TTC549 (cell line): ENCODE measurements around the gene TSC22D1.

Experiments used
- FAIRE-seq: peaks from 2 replicates; lab custom pipeline; 2012; peaks lifted over from hg19 to GRCh38; lab: Jason Lieb, UNC

Gene TSC22D1

DNA sequence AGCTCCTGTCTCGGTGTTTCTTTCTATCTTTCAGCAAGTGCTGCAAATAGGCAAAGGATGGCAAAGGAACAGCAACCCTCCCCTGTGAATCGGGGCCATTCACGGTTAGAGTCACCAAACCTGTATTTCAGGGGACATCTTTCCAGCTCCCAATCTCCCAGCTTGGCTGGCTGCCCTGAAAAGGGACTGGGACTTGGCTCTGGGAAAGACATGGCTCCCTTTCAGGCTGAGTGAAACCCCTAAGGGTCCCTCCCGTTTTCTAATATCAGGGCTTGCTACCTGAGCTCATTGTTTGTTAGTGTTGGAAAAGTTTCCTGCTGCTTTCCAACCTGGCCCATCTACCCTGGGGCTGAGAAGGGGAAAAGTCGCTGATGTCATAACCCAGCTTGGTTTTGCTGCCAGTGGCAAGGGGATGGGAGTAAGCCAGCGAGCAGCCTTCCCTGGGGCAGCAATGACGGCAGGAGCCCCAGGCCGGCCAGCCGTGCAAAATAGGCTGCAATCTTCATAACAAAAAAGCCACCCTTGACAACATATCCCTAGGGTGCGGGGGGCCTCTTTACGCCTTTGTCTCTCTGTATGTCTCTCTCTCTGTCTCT, 172.6 kb downstream of the TSC22D1 start:
- no peak for FAIRE-seq

DNA sequence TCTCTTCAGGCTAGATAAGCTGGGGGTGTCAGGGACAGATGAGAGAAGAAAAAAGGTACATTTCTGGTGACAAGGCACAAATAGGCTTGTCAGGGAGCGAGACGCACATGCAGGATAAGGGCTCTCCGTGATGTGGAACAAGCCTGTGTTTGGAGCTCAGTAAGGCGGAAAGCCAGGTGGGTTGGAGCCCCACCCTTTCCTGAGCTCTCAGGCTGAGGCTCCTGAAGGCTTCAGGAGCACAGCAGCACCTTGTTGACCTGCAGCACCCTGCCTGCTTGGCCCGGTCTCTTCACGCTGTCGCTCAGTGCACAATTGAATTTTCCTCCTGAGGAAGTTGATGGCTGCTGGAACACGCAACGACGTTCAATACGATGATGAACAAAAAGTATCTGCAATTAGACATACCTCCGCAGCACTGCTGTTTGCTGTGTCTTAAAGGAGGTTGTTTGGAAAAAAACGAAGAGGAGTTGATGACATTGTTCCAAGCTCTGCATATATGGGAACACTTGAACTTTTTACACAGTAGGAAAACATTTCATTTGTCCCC, 173.2 kb downstream of the TSC22D1 start:
- no peak for FAIRE-seq

DNA sequence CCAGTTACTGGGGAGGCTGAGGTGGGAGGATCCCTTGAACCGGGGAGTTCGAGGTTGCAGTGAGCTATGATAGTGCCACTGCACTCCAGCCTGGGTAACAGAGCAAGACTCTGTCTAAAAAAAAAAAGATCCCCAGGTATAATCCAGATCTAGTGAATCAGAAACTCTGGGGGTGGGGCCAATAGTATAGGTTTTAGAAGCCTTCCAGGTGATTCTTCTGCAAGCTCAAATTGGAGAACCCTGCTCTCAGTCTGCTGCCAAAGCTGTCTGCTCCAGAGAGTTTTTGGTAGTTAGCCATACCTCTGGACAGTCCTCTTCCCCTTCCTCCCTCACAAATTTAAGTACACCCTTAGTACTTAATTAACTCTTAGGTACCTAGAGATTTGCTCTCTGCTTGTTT, 174.6 kb downstream of the TSC22D1 start:
- FAIRE-seq, result no peak

GRCh38 chr13:44400736-44401135, 175.4 kb downstream of the TSC22D1 start:
- FAIRE-seq, result no peak

- no peak for FAIRE-seq
Measured at GRCh38 chr13:44399074-44399473, 177.1 kb downstream of the TSC22D1 start.

DNA sequence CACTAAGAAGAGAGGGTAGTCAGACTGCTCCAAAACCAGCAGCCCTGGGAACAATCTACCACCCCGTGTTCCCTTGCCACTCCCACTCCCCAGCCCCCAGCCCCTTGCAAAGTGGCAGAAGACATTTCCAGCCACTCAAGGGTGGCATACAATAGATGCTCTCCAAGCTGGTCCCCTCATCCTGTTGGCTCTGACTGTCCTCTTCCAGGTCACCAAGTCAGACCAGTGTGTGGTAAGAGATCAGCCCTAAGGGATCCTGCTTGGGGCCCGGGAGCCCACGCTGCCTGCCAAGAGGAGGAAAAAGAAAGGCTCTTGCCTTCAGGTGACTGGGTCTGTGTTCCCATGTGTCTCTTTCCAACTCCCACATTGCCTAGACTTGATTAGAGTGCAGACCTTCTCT, 177.5 kb downstream of the TSC22D1 start:
- no peak for FAIRE-seq

DNA sequence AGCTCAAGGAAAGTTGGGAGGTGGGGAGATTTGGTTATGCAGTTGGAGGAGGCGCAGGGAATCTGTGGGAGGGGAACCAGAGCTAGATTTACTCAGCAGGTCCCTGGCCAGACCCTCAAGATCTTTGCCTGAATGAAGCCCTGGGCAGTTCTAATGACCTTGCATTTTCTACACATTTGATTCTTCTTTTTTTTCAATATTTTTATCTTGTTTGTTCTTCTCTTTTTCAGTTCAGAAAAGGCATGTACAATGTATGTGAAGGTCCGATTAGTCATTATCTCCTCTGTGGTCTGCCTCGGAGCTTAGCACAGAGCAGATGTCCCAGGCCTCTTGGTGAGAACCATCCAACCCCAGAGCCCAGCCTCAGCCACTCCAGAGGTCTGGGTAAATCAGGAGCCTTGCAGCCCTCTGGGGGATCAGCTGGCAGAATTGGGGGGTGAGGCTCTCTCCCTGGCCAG, 178.3 kb downstream of the TSC22D1 start:
- no peak for FAIRE-seq

DNA sequence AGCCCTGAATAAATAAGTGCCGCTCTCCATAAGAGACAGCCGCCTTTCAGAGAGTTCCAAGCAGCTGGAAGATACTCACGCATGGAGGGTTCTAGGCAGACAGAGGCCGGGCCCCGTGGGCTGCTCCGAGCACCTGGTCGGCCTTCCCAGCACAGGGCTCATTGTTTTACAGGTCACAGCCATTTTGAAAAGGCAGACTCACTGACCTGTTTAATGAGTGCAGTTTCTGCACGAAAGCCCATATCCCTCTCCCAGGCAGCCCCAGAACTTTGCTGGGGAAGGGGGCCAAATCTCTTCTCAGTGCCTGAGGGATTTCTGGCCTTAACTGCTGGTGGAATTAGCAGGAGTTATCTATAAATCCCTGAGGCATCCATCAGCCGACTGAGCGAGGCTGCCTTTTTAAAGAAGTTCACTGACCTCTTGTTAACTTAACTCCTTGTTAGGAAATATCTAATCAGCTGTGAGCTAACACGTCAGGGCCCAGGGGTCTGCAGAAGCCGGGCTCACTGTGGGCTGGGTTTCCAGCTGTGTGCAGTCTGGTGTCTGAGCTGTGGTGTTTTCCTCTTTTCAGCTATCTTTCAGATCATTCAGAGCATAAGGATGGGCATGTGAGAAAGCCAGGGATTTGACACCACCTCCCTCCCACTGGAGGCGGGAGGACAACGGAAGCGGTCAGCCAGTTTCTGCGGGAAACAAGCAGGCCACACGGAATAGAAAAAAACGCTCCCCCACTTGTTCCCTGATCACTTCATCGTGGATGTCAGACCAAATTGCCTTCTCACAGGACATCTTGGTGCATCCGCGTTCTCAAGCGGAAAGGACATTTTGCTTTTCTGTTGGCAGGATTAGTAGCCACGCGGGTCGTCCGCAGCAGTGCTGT, 179.2 kb downstream of the TSC22D1 start:
- FAIRE-seq, result no peak

DNA sequence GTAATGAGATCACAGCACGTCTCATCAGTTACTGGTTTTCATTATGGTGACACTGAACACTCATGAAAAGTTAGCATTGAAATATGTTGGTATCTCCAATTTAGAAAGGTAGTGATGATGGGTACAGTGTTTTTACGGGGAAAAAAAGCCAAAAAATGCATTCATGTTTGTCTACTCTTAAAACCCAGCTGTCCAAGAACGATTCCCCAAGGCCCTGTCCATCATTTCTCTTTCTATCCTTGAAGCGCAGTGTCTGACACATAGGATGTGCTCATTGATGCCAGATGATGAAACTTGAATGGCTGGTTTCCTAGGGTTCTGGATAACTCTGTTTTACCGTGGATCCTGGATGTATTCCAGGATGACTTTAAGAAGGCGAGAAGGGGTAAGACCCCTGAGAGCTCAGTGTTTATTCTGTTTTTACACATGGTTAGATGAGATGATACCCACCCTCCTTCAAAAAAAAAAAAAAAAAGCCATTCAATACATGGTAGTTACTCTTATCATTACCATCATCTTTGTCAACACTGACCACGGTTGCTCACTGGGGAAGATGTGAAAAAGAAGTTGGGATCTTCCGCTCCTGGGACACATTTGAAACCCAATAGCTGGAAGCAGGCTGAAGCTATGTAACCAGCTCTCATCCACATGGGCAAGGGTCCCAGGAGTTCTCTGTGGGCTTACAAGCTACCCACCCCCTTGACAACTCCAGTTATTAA, 180.0 kb downstream of the TSC22D1 start:
- FAIRE-seq, result no peak

- FAIRE-seq, result no peak
Measured at GRCh38 chr13:44394658-44395057, 181.5 kb downstream of the TSC22D1 start.

DNA sequence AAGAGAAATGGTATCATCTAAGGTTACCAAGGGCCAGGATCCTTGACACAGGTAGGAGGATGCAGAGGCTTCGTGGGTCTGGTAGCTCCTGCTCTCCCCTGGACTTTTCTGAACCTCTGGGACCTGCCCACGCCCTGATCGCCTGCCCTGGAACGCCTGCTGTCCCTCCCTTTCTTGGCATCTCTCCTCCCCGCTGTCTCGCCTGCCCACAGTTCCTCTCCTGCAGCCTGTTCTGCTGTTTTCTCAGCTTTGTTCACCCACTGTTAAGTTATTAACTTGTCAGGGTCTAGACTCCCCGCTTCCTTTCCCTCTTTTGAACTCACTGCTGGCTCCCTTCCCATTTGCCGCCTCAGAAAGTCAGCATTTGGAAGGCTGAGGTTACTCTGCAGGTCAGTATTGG, 182.7 kb downstream of the TSC22D1 start:
- no peak for FAIRE-seq

GRCh38 chr13:44389876-44390275, 186.3 kb downstream of the TSC22D1 start:
- no peak for FAIRE-seq

DNA sequence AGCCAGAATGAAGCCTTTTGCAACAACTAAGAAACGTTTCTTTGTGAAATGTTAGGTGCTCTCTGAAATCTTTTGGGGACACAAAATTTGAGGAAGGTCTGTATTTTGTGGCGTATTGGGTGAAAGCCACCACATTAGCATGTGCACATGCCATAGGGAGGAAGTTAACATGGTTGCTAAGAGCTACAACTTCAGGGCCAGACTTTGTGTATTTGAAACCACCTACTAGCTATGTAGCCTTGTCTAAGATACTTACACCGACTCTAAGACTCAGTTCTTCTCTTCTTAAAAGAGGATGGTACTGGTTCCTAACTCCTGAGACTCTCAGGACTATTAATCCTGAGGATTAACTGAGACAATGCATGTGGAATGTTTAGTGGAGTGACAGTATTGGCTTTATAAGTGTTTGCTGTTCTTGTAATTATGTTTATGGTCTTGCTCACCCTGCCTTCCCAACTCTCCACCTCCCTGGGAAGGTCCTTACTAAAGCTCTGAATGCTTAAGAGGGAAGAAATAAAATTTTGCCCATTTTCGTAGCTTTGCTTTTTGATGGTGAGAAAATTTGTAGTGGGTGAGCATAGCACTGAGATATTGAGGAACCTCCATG, 187.0 kb downstream of the TSC22D1 start:
- no peak for FAIRE-seq

- FAIRE-seq, result no peak
Measured at GRCh38 chr13:44388427-44389059, 187.6 kb downstream of the TSC22D1 start.

DNA sequence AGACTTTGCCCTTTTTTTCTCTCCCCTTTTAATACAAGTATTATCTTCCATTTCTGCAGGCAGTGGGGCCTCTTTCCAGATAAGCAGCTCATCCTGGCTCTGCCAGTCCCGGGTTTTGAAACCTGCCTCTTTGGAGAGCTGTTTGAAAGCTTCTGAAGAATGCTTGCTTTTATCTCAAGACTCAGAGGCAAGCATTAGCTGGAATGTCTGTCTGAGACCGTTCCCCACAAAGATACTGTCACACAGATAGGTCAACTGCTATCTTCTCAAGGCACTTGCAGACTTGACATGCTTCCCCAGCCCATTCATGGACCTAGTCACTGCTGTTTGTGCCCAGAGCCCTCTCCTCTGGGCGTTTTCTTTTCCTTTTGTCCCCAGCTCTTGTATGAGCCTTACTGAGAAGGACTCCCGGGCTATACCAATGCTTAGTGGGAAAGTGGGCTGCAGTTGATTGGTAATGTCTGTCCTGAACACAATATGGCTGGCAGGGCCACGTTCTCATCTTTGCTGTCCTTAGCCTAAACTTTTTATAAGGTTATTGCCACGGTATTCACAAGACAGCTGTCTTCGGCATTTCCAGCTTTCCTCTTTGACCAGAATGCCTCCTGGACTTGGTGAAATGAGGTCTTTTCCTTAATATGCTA, 189.1 kb downstream of the TSC22D1 start:
- FAIRE-seq, result no peak

GRCh38 chr13:44385847-44386246, 190.3 kb downstream of the TSC22D1 start:
- no peak for FAIRE-seq

GRCh38 chr13:44385401-44385800, 190.7 kb downstream of the TSC22D1 start:
- no peak for FAIRE-seq

DNA sequence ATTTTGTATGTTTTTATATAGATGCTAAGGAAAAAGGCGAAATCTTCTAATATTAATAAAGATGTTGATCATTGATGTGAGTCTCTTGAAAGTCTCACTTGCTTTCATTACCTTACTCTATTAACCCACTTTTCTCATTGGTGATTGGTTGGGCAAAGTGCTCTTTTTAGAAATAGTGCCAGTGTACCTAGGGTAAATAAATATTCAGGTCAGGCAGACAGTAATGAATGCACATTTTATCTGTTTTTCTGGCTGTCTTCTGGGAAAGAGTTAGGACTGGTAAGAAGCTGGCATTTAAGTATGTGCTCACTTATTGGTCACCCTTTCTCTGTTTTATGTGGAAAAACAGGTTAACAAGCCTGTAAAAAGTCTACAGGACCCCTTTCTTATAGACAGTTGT, 191.4 kb downstream of the TSC22D1 start:
- no peak for FAIRE-seq

- FAIRE-seq, result no peak
Measured at GRCh38 chr13:44383945-44384344, 192.2 kb downstream of the TSC22D1 start.

GRCh38 chr13:44382635-44383145, 193.4 kb downstream of the TSC22D1 start:
- FAIRE-seq, result no peak
